Naive thymus-derived CD8-positive, alpha-beta T cell (primary cell): ENCODE data around the gene RBBP4. TPM values are rescaled to one million over a fixed set of nuclear protein-coding genes. Genes with fewer than 3 reads are reported as not detected.
A peak's percentile ranks its signal among the peaks of the same experiment; 100 is the strongest.
"Not testable (repeated sequence)": the region's sequence is repeated elsewhere in the genome, so short reads cannot be mapped to it uniquely, and the experiment has no call there.

ENCODE experiments used
- ATAC-seq, 2 donors: fragments of 150-1000 bp; cut with Tn5 transposase in 1 of 2; sonication (Bioruptor Pico), chemical (Tn5 transposase) in 1 of 2; 1 replicate in 1 of 2; 2 replicates in 1 of 2; pipeline ENCODE4 v1.10.0; 2021; ENCODE audit warnings: mild to moderate bottlenecking in 2 of 2, moderate library complexity in 2 of 2
- POLR2A ChIA-PET: fragments of 350-600 bp; sonication (Branson Sonifier 250); formaldehyde crosslinking; loops from one replicate; lab custom pipeline; 2021; ENCODE audit warnings: antibody characterized with exemption; lab: Charles Lee
- DNase-seq, 10 donors: peaks; one replicate each; pipeline versions ENCODE4 v3.0.0 to v3.0.0-alpha.2; 2020 to 2022
- H3K27ac Mint-ChIP-seq, 10 donors: one replicate each; pipeline ENCODE4 v1.8.0; 2020 to 2022; ENCODE audit warnings: mild to moderate bottlenecking in 10 of 10, mixed read lengths in 10 of 10, moderate library complexity in 4 of 10, inconsistent platforms in 1 of 10
- H3K27me3 Mint-ChIP-seq, 5 donors: one replicate each; pipeline ENCODE4 v1.8.0; 2021 to 2022; ENCODE audit warnings: mixed read lengths in 5 of 5
- H3K36me3 Mint-ChIP-seq, 3 donors: one replicate each; pipeline ENCODE4 v1.8.0; 2020 to 2022; ENCODE audit warnings: mixed read lengths in 3 of 3, mild to moderate bottlenecking in 2 of 3, inconsistent platforms in 1 of 3
- H3K4me1 Mint-ChIP-seq, 4 donors: one replicate each; pipeline ENCODE4 v1.8.0; 2021 to 2022; ENCODE audit warnings: mixed read lengths in 4 of 4
- H3K4me3 Mint-ChIP-seq, 10 donors: one replicate each; pipeline ENCODE4 v1.8.0; 2020 to 2022; ENCODE audit warnings: mild to moderate bottlenecking in 10 of 10, mixed read lengths in 10 of 10, moderate library complexity in 6 of 10, inconsistent platforms in 1 of 10
- H3K9me3 Mint-ChIP-seq, 9 donors: one replicate each; pipeline ENCODE4 v1.8.0; 2020 to 2022; ENCODE audit warnings: mixed read lengths in 9 of 9, mild to moderate bottlenecking in 3 of 9, inconsistent platforms in 1 of 9, moderate library complexity in 1 of 9
- polyA plus RNA-seq, 3 donors: library from polyadenylated mRNA; unstranded; fragments of 300-500 nt; fragmentation: Illumina TruSeq; gene quantifications; one replicate each; pipeline ENCODE4 v1.2.3, GENCODE V29; 2021
- total RNA-seq, 8 experiments: library from RNA in 2 of 8; stranded (reverse) in 2 of 8; gene quantifications; one replicate each; pipeline ENCODE4 v1.2.3 and lab custom pipeline; 2021 to 2026

Gene RBBP4
- total and polyA plus RNA-seq, 5 experiments from 2014 or later: 191 to 251 (median 226) TPM

GRCh38 chr1:32702599-32703478, 51.8 kb downstream of the RBBP4 start, which contains the start of gene SYNC:
Gene SYNC (minus strand): TSS chr1:32702770. CDS start chr1:32702660, 110 bp downstream.
- POLR2A ChIA-PET: interaction anchor here (0.6 kb wide), 1 partner anchor 98 kb away, joined by 10 read pairs; no protein-coding TSS in a partner anchor

GRCh38 chr1:32703479-32704291, 52.7 kb downstream of the RBBP4 start:
- DNase-seq: no peak
- Mint-ChIP-seq H3K4me3 (peak overlapping the region; percentile 33 to 82 (median 60)), H3K36me3 (peaks cover 0 to 4% (median 0%) of the 10 kb centered on the region in 3 donors), H3K9me3 (no peaks in the 10 kb centered on the region), H3K4me1 (peaks cover 7 to 14% (median 9%) of the 10 kb centered on the region in 4 donors), H3K27me3 (peaks cover 31 to 61% (median 40%) of the 10 kb centered on the region in 5 donors), H3K27ac (peak overlapping the region in 1 of 10 donors; percentile 19)
- ATAC-seq: no peak
- POLR2A ChIA-PET: interaction anchor here (0.6 kb wide), 1 partner anchor 99 kb away, joined by 10 read pairs; no protein-coding TSS in a partner anchor

More at GRCh38 chr1:32702599-32703478, 51.8 kb downstream of the RBBP4 start, which contains the start of gene SYNC:
- DNase-seq (peak in 1 of 10 donors; percentile 23), ATAC-seq (peak; percentile 53 to 59)
- H3K27me3 Mint-ChIP-seq: peaks cover 31 to 61% (median 40%) of the 10 kb centered on the region in 5 donors
- H3K9me3 Mint-ChIP-seq: no peaks in the 10 kb centered on the region
- peaks cover 0 to 4% (median 0%) of the 10 kb centered on the region in 3 donors for H3K36me3 Mint-ChIP-seq
- peaks cover 7 to 14% (median 9%) of the 10 kb centered on the region in 4 donors for H3K4me1 Mint-ChIP-seq
- peak within 1 kb of the TSS; percentile 48 to 82 (median 70) for H3K4me3 Mint-ChIP-seq
- H3K27ac Mint-ChIP-seq: peak within 1 kb of the TSS in 1 of 10 donors; percentile 19

- DNase-seq (no peak), ATAC-seq (no peak)
- Mint-ChIP-seq H3K36me3 (peaks cover 0 to 4% (median 0%) of the 10 kb centered on the region in 3 donors), H3K27ac (no peak overlapping the region), H3K4me1 (peaks cover 7 to 14% (median 9%) of the 10 kb centered on the region in 4 donors), H3K4me3 (no peak overlapping the region), H3K9me3 (no peaks in the 10 kb centered on the region), H3K27me3 (peaks cover 29 to 52% (median 40%) of the 10 kb centered on the region in 5 donors)
- POLR2A ChIA-PET: no interaction called here
Observed at GRCh38 chr1:32705516-32705915, 54.5 kb downstream of the RBBP4 start.

GRCh38 chr1:32706491-32706890, 55.5 kb downstream of the RBBP4 start:
- Mint-ChIP-seq H3K4me1 (peaks cover 7 to 14% (median 9%) of the 10 kb centered on the region in 4 donors), H3K27me3 (peaks cover 27 to 46% (median 36%) of the 10 kb centered on the region in 5 donors), H3K27ac (no peak overlapping the region), H3K36me3 (peaks cover 0 to 4% (median 0%) of the 10 kb centered on the region in 3 donors), H3K4me3 (no peak overlapping the region), H3K9me3 (no peaks in the 10 kb centered on the region)
- no peak for ATAC-seq
- POLR2A ChIA-PET: no interaction called here
- DNase-seq: no peak

- peaks cover 1 to 5% (median 2%) of the 10 kb centered on the region in 4 donors for H3K4me1 Mint-ChIP-seq
- H3K27me3 Mint-ChIP-seq: peaks cover 16 to 33% (median 22%) of the 10 kb centered on the region in 5 donors
- no peak for DNase-seq
- H3K9me3 Mint-ChIP-seq: no peaks in the 10 kb centered on the region
- no peak overlapping the region for H3K27ac Mint-ChIP-seq
- POLR2A ChIA-PET: no interaction called here
- H3K4me3 Mint-ChIP-seq: no peak overlapping the region
- ATAC-seq: no peak
- H3K36me3 Mint-ChIP-seq: peaks cover 0 to 4% (median 0%) of the 10 kb centered on the region in 3 donors
Observed at GRCh38 chr1:32709075-32709474, 58.1 kb downstream of the RBBP4 start.

- POLR2A ChIA-PET: no interaction called here
Observed at GRCh38 chr1:32709476-32709875, 58.5 kb downstream of the RBBP4 start.

GRCh38 chr1:32711221-32711620, 60.2 kb downstream of the RBBP4 start:
- DNase-seq, H3K9me3 Mint-ChIP-seq, H3K27ac Mint-ChIP-seq: not testable (repeated sequence)

More at GRCh38 chr1:32709476-32709875, 58.5 kb downstream of the RBBP4 start:
- H3K4me3 Mint-ChIP-seq: no peak overlapping the region
- peaks cover 0 to 4% (median 0%) of the 10 kb centered on the region in 3 donors for H3K36me3 Mint-ChIP-seq
- no peaks in the 10 kb centered on the region for H3K9me3 Mint-ChIP-seq
- H3K27ac Mint-ChIP-seq: no peak overlapping the region
- H3K27me3 Mint-ChIP-seq: peaks cover 14 to 29% (median 19%) of the 10 kb centered on the region in 5 donors
- peaks cover 1 to 5% (median 2%) of the 10 kb centered on the region in 4 donors for H3K4me1 Mint-ChIP-seq
- ATAC-seq (no peak), DNase-seq (no peak)

GRCh38 chr1:32713081-32713480, 62.1 kb downstream of the RBBP4 start:
- no peaks in the 10 kb centered on the region for H3K9me3 Mint-ChIP-seq
- H3K4me1 Mint-ChIP-seq: peaks cover 9 to 20% (median 12%) of the 10 kb centered on the region in 4 donors
- H3K27ac Mint-ChIP-seq: no peak overlapping the region
- ATAC-seq: no peak
- DNase-seq: no peak
- POLR2A ChIA-PET: interaction anchor here (1.6 kb wide), 1 partner anchor 60 kb away, joined by 5 read pairs; no protein-coding TSS in a partner anchor
- peak overlapping the region in 8 of 10 donors; percentile 1 to 76 (median 30) for H3K4me3 Mint-ChIP-seq
- H3K36me3 Mint-ChIP-seq: no peaks in the 10 kb centered on the region
- H3K27me3 Mint-ChIP-seq: peaks cover 0 to 2% (median 0%) of the 10 kb centered on the region in 5 donors

More at GRCh38 chr1:32711221-32711620, 60.2 kb downstream of the RBBP4 start:
- H3K4me1 Mint-ChIP-seq, ATAC-seq, POLR2A ChIA-PET, H3K36me3 Mint-ChIP-seq: not testable (repeated sequence)
- Mint-ChIP-seq H3K27me3 (peaks cover 3 to 12% (median 5%) of the 10 kb centered on the region in 5 donors), H3K4me3 (peak overlapping the region in 1 of 10 donors; percentile 18)

GRCh38 chr1:32714277-32714676, 63.3 kb downstream of the RBBP4 start:
- no peak overlapping the region for H3K27ac Mint-ChIP-seq
- ATAC-seq (no peak), DNase-seq (no peak)
- peaks cover 0 to 7% (median 0%) of the 10 kb centered on the region in 5 donors for H3K27me3 Mint-ChIP-seq
- no peak overlapping the region for H3K4me3 Mint-ChIP-seq
- no peaks in the 10 kb centered on the region for H3K9me3 Mint-ChIP-seq
- POLR2A ChIA-PET: no interaction called here
- peaks cover 9 to 20% (median 12%) of the 10 kb centered on the region in 4 donors for H3K4me1 Mint-ChIP-seq
- no peaks in the 10 kb centered on the region for H3K36me3 Mint-ChIP-seq

GRCh38 chr1:32715901-32716311, 64.9 kb downstream of the RBBP4 start:
- H3K4me1 Mint-ChIP-seq: peaks cover 9 to 20% (median 12%) of the 10 kb centered on the region in 4 donors
- no peaks in the 10 kb centered on the region for H3K36me3 Mint-ChIP-seq
- H3K27ac Mint-ChIP-seq: no peak overlapping the region
- POLR2A ChIA-PET: no interaction called here
- H3K9me3 Mint-ChIP-seq: no peaks in the 10 kb centered on the region
- no peak for DNase-seq
- ATAC-seq: no peak
- peaks cover 0 to 12% (median 0%) of the 10 kb centered on the region in 5 donors for H3K27me3 Mint-ChIP-seq
- H3K4me3 Mint-ChIP-seq: no peak overlapping the region

GRCh38 chr1:32716312-32717148, 65.5 kb downstream of the RBBP4 start:
- H3K4me3 Mint-ChIP-seq: no peak overlapping the region
- POLR2A ChIA-PET: interaction anchor here (0.6 kb wide), 1 partner anchor 18 kb away, joined by 8 read pairs; no protein-coding TSS in a partner anchor
- H3K4me1 Mint-ChIP-seq: peaks cover 9 to 20% (median 12%) of the 10 kb centered on the region in 4 donors
- peak; percentile 33 to 53 for ATAC-seq
- H3K27ac Mint-ChIP-seq: peak overlapping the region in 1 of 10 donors; percentile 15
- no peaks in the 10 kb centered on the region for H3K9me3 Mint-ChIP-seq
- peak in 3 of 10 donors; percentile 17 to 35 (median 20) for DNase-seq
- H3K27me3 Mint-ChIP-seq: peaks cover 2 to 12% (median 3%) of the 10 kb centered on the region in 5 donors
- no peaks in the 10 kb centered on the region for H3K36me3 Mint-ChIP-seq
